Measurements from ENCODE around the gene OBSL1.

DNA sequence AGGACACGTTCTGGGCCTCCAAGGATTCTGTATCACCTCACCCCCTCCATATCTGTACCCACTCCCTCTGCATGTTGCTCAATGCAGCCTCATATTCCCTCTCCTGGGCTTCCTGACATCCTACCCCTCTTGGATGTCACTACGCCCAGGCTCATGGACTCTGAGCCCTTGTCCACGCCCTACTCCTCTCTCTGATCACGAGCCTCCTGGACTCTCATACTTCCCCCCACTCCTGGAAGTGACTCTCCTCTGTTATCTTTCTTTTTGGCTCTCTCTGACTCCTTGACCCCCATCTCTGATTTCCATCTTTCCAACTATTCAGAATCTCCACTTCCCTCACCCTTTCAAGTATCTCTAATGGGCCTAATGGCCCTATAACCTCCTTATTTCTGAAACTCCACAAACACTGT is 25.4 kb downstream of the OBSL1 start:
- TF ChIP-seq, protein P1, sequence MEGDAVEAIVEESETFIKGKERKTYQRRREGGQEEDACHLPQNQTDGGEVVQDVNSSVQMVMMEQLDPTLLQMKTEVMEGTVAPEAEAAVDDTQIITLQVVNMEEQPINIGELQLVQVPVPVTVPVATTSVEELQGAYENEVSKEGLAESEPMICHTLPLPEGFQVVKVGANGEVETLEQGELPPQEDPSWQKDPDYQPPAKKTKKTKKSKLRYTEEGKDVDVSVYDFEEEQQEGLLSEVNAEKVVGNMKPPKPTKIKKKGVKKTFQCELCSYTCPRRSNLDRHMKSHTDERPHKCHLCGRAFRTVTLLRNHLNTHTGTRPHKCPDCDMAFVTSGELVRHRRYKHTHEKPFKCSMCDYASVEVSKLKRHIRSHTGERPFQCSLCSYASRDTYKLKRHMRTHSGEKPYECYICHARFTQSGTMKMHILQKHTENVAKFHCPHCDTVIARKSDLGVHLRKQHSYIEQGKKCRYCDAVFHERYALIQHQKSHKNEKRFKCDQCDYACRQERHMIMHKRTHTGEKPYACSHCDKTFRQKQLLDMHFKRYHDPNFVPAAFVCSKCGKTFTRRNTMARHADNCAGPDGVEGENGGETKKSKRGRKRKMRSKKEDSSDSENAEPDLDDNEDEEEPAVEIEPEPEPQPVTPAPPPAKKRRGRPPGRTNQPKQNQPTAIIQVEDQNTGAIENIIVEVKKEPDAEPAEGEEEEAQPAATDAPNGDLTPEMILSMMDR (IDR thresholded peaks at IDR 0.05): no peak
- TF ChIP-seq POLR2A (IDR thresholded peaks at IDR 0.05): no peak
- TF ChIP-seq POLR2AphosphoS5 (IDR thresholded peaks at IDR 0.05): no peak
- TF ChIP-seq EP300 (IDR thresholded peaks at IDR 0.05): no peak

All from upper lobe of left lung (tissue), 4 donors.